Measurements from ENCODE around the gene DENND10.
"Not testable (repeated sequence)": the region's sequence is repeated elsewhere in the genome, so short reads cannot be mapped to it uniquely, and the experiment has no call there.

The DENND10 gene

DNA sequence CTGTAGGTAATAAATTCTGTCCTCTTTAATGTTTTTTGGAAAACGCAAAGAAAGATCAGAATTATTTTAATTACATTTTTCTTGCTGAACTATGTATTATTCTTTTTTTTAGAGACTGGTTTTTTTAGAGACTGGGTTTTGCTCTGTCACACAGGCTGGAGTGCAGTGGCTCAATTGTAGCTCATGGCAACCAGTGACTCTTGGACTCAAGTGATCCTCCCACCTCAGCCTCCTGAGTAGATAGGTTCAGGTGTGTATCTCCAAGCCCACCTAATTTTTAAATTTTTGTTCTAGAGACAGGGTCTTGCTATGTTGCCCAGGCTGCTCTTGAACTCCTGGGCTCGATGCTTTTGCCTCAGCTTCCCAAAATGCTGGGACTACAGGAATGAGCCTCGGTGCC is 5.3 kb upstream of the DENND10 start:
- no peak for DNase-seq (ENCODE audit: low read depth)

DNA sequence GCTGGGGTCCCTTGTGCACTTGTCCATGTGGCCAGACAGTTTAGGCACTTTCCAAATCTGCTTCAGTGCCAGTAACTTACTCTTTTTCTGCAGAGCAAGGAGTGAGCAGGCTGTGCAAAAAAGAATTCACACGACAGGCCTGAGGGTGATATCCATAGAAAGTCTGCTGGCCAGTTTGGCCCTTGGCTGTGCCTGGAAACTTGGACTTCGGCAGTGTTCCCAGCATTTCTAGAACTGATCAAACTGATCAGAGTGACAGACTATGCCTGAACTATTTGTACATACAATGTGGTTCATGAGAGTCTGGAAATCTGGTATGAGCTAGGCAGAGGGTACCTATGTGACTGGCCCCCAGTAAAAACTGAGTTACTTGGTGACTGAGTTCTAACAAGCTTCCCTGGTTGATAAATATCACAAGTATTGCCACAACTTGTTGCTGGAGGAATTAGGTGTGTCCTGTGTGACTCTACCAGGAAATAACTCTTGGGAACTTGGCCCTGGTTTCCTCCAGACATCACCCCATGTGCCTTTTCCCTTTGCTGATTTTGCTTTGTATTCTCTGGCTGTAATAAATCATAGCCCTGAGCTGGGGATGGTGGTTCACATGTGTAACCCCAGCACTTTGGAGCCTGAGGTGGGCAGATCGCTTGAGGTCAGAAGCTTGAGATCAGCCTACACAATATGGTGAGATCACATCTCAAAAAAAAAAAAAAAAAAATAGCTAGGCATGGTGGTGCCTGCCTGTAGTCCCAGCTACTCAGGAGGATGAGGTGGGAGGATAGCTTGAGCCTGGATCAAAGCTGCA is 3.3 kb upstream of the DENND10 start:
- no peak for DNase-seq (ENCODE audit: low read depth)

DNA sequence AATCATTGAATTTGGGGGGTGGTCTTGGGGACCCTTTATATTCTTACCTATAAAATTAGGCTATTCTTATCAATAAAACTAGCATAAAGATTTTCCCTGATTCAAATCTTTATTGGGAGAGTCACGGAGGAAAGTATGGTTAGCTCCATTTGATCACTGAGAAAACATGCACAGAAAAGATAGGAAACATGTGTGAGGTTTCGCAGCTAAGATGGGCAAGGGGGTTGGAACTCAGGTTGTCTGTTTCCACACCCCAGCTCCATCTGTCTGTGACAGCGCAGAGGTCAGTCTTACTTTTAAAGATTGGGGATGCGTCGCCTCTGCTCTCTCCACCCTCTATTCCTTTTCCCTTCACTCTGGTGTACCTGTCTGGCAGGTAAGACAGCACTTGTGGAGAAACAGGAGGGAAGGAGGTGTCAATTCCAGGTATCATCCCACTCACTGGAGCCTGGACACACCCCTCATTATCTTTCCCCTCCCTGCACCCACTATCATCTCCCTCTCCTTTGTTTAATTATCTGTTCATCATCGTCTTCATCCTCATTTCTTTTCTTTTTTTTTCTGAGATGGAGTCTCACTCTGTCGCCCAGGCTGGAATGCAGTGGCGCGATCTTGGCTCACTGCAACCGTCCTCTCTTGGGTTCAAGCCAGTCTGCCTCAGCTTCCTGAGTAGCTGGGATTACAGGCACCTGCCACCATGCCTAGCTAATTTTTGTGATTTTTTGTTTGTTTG is 2.4 kb upstream of the DENND10 start:
- no peak for DNase-seq (ENCODE audit: low read depth)

DNA sequence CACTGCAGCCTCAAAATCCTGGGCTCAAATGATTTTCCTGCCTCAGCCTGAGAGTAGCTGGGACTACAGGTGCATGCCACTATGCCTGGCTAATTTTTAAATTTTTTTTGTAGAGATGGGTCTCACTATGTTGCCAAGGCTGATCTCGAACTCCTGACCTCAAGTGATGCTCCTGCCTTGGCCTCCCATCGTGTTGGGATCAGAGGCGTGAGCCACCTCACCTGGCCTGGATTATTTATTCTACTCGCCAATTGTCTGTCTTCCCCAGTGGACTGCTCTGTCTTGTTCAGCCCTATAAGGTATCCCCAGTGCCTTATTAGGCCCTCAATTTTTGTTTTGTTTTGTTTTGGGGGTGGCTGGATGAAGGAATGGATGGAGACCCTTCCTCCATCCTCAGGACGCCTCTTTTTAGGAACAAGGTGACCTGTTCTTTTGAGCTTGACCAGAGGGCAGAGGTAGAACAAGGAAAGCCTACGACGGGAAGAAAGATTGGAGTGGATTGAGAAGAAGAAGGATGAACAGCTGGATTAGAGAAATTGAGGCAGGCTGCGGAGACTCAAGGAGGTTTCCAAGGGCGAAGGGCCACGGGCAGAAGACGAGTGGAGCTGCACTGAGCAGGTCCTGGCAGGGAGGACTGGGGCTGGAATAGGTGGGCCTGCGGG is 541 bp upstream of the DENND10 start:
- DNase-seq (ENCODE audit: low read depth): no peak

DNA sequence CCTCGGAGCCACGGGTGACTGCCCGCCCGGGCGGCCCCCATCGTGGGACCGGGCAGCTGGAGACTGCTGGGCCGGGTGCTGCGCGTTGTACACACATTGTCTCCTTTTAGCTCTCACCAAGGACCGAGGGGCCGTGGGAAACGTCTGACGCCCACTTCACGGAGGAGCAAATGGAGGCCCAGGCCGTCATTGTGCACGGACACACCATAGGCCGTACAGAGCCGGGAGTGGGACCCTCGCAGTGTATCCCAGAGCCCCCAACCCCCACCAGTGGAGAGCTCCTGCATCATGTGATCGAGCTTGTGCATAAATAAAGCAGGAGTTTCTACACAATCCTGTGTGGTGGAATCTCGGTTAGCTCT is 722 bp downstream of the DENND10 start:
- DNase-seq (ENCODE audit: low read depth): peak; percentile 33

DNA sequence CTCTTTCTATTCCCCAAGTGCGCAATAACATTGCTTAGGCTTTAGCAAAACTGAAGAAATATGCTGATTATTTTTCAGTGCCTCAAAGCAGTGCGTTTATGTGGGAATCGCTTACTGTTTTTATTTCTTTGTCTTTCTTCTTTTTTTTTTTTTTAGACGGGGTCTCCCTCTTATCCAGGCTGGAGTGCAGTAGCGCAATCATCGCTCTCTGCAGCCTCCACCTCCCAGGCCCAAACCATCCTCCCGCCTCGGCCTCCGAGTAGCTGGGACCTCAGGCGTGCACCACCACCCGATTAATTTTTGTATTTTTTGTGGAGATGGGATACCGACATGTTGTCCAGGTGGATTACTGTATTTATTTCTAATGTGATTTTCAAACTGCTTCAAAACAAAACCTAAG is 1.2 kb downstream of the DENND10 start:
- DNase-seq (ENCODE audit: low read depth): no peak

DNA sequence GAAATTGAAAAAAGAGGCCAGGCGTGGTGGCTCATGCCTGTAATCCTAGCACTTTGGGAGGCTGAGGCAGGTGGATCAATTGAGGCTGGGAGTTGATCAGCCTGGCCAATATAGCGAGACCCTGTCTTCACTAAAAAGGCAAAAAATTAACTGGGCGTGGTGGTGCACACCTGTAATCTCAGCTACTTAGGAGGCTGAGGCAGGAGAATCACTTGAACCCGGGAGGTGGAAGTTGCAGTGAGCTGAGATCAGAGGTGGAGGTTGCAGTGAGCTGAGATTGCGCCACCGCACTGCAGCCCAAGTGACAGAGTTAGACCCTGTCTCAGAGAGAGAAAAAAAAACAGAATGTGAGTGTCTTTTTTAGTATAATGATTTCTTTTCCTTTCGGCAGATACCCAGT is 2.0 kb downstream of the DENND10 start:
- DNase-seq (ENCODE audit: low read depth): not testable (repeated sequence)

DNA sequence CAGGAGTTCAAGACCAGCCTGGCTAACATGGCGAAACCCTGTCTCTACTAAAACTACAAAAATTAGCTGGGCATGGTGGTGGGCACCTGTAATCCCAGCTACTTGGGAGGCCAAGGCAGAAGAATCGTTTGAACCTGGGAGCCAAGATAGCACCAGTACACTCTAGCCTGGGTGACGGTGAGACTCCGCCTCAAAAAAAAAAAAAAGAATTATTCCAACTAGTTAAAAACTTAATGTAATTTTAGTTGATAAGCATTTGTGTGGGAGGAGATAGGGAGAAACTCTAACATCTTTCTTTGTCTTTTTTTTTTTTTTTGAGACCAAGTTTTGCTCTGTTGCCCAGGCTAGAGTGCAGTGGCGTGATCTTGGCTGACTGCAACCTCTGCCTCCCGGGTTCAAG is 3.2 kb downstream of the DENND10 start:
- DNase-seq (ENCODE audit: low read depth): not testable (repeated sequence)

DNA sequence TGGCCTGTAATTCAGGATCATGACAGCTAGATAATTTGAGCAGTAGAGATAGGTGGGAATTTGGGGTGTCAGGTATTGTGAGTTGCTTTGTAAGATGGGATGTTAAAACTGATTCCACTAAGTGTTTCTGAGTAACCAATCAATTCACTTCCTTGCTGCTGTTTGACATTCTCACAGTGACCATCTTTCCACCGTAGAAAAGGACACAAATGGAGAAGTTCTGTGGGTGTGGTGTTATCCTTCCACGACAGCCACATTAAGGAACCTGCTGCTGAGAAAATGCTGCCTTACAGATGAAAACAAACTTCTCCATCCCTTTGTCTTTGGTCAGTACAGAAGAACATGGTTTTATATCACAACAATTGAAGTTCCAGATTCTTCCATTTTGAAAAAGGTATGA is 3.9 kb downstream of the DENND10 start:
- not testable (repeated sequence) for DNase-seq (ENCODE audit: low read depth)

DNA sequence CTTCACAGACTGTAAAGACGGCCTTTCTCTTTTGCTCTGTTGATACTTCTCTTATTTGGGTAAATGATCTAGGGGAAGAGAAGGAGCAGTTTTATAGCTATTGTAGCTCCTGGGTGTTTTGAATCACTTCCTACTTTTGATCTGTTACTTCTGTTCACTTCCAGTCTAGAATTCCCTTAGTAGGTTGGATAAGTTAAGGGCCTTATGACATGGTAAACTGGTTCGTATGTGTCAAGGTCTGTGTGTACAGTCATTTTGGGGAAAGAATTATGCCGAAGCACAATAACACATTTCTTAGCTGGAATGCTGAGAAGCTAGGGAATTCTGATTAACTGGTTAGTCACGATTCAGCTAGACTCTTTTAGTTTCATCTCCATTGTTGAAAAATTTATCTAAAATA is 8.1 kb downstream of the DENND10 start:
- DNase-seq (ENCODE audit: low read depth): peak; percentile 85

DNA sequence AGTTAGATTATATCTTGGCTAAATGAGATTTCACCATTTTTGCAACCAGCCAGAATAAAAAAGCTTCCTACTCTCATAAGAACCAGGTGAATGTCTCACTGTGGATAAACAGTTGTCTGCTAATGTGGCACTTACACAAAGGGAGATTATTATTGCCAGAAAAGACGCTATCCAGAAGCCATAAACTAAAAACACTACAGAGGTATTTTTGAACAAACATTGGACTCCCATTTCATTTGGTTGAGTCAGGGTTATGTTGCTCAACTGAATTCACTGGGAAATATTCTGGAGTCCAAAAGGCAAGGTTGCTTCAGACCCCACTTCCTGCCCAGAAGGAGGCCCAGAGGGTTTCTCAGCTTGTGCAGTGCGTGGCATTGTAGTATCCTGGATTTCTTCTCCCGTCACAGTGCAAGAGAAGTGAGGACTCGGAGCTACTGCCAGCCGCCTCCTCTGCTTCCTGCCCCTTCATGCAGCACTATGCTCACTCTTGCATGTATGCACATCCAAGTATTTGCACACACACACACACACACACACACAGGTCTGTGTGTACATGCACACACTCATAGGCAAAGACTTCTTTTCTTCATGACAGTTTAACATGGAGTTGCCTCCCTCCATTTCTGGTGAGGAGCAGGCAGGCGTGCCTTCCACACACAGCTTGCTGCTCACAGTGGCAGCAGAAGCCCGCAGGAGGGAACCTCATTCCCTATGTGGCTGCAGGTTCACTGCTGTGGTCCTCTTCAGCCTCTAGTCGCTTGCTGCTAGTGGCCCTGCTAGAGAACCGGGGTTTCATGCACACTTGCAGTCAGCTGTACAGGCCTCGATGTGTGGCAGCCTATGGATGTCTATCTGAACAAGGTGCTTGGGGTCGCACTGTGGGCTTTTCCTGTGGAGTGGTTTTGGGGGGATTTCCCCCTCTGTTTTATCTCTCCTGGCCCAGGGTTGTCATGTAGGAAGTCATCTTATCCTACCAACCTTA is 10.1 kb downstream of the DENND10 start:
- DNase-seq (ENCODE audit: low read depth): peak; percentile 99

DNA sequence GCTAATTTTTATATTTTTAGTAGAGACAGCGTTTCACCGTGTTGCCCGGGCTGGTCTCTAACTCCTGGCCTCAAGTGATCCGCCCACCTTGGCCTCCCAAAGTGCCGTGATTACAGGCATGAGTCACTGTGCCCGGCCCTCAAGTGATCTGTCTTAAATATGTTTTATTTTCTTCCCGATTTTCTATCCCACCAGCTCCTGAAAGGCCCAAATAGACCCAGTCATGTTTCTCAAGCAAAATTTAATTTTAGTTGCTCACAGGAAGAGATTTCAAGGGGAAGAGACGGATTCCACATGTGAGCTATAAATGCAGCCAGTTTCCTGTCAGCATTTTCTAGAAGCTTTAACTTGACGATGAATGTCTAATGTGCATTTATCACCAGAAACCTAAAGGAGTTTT is 12.0 kb downstream of the DENND10 start:
- peak; percentile 72 for DNase-seq (ENCODE audit: low read depth)

DNA sequence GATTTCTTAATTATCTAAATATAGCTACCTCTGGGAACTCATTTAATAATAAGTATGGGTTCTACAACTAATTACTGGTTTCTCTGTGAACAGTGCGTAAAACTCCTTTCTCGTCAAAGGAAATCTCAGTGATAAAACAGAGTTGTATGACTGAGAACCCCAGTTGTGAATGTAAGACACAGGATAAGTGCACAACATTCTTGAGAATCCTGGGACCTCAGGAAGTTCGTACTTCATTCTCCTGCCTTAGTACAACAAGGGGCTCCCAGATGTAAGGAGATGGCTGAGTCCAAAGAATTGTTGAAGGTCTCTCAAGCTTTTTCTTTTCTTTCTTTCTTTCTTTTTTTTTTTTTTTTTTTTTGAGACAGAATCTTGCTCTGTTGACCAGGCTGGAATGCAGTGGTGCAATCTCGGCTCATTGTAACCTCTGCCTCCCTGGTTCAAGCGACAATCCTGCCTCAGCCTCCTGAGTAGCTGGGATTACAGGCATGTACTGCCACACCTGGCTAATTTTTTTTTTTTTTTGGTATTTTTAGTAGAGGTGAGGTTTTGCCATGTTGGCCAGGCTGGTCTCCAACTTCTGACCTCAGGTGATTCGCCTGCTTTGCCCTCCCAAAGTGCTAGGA is 12.5 kb downstream of the DENND10 start:
- peak; percentile 59 for DNase-seq (ENCODE audit: low read depth)

DNA sequence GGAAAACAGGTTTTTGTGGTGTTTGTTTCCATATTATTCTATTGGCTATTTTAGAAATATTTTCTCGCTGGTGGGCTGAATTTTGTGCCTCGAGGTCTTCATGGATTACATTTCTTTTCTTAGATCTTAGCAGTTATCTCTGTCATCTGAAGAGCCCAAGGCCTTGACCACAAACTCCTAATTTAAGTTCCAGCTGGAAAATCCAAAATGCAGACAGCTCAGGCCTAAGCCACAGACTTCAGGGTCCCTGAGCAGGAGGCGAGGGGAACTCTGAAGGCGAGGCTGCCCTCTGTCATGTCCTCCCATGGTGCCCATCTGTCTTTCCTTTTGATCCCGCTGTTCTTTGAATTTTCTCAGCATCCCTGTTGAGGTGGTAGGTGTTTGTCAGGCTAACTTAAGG is 14.3 kb downstream of the DENND10 start:
- no peak for DNase-seq (ENCODE audit: low read depth)

DNA sequence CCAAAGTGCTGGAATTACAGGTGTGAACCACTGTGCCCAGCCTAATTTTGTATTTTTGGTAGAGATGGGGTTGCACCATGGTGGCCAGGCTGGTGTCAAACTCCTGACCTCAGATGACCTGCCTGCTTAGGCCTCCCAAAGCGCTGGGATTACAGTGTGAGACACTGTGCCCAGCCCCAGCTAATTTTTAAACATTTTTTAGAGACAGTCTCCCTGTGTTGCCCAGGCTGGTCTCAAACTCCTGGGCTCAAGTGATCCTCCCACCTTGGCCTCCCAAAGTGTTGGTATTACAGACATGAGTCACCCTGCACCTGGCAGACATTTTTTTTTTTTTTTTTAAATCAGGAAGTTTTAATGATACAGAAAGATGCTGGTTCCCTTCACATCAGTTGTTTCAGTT is 15.5 kb downstream of the DENND10 start:
- DNase-seq (ENCODE audit: low read depth): no peak

DNA sequence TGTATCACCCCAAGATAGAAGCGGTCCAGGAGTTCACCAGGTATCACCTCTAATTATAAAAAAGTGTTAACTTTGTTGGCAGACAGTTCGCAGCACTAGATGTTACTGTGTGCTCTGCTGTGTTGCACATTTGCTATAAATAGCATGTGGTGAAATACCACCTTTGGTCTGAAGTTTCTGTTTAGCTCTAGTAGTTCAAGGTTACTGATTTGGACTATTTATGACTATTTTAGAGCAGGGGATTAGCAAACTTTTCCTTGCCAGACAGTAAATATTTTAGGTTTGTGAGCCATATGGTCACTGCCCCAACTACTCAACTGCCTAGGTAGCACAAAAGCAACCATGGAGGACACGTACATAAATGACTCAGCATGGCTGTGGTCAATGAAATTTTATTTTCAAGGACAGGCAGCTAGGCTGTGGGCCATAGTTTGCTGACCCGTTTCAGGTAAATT is 16.5 kb downstream of the DENND10 start:
- peak; percentile 91 for DNase-seq (ENCODE audit: low read depth)

DNA sequence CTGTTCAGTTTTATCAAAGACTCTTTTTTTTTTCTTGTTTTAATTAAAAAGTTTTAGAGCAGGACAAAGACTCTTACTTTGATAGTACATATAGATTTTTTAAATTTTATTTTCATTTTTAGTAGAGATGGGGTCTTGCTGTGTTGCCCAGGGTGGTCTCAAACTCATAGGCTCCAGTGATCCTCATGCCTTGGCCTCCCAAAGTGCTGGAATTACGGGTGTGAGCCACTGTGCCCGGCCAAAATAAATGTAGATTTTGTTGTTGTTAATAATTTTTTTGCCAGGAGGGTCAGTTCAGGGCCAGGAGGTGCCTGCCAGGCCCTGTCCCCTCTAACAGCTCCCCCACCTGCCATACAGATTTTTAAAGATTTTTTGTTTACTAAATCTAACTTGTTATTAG is 17.0 kb downstream of the DENND10 start:
- DNase-seq (ENCODE audit: low read depth): no peak

DNA sequence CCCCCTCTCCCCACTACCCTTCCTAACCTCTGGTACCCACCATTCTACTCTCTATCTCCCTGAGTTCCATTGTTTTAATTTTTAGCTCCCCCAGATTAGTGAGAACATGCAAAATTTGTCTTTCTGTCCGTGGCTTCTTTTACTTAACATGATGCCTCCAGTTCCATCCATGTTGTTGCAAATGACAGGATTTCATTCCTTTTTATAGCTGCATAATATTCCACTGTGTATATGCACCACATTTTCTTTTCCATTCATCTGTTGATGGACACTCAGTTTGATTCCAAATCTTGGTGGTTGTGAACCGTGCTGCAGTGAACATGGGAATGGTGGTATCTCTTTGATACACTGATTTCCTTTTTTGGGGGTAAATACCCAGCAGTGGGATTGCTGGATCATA is 22.0 kb downstream of the DENND10 start:
- DNase-seq (ENCODE audit: low read depth): no peak

DNA sequence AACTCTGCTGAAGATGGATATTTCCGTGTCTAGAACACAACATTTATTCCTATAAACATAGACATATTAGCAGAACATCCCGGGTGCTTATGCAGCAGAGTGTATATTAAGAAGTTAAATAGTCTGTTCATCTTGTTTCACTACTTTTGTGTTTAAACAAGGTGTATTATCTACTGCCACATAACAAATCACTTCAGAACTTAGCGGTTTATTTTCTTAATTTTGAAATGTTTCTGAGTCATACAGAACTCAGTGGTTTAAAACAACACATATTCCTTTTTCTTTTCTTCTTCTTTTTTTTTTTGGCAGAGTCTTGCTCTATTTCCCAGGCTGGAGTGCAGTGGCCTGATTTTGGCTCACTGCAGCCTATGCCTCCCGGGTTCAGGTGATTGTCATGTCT is 25.8 kb downstream of the DENND10 start:
- DNase-seq (ENCODE audit: low read depth): no peak

DNA sequence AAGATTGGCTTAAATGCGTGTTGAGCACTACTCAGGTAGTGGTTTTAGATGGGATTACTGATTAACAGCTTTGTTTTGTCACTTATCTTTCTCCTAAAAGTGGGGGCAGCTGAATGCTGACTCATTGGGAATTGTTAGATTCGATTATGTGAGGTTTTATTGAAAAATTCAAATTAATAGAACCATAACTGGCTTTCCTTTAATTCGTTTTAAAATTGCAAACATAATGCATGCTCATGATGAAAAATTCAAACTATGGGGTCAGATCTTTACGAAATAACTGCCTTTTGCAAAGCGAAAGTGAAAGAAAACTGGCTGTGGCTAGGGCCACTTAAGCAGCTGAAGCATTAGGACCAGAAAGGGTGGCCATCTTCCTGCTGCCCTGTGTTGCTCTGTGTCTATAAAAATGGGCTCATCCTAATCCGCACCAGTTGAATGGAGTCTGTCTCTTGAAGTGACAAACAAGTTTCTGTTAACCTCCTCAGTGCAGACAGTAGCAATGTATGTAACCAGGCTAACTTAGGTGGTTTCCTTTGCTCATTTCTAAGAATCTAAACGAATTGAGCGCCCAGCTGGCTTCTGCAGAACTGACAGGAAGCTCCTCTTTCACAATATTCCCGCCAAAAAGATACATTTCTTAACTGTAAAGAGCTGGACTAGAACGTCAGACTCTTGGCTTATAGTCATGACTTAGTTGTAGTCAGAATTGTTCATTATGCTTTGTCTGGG is 27.8 kb downstream of the DENND10 start:
- peak; percentile 55 for DNase-seq (ENCODE audit: low read depth)
